IPS DF 6.9 (cell line): ENCODE data around the gene ERCC3.

ENCODE experiments used
- DNase-seq: peaks from one replicate; pipeline ENCODE4 v3.0.0-alpha.2; 2013; ENCODE audit warnings: low read depth, low spot score
- H3K27ac ChIP-seq: one replicate; pipeline ENCODE4 v1.5.1; 2013; ENCODE audit warnings: low read length, control low read depth
- H3K27me3 ChIP-seq: 2 replicates; pipeline ENCODE4 v1.6.1; 2013; ENCODE audit warnings: mild to moderate bottlenecking, low read length; ENCODE audit not compliant: control insufficient read depth, insufficient read depth
- H3K36me3 ChIP-seq: 2 replicates; pipeline ENCODE4 v1.6.1; 2013; ENCODE audit warnings: low read length; ENCODE audit not compliant: control insufficient read depth, insufficient read depth
- H3K4me1 ChIP-seq: 2 replicates; pipeline ENCODE4 v1.6.1; 2013; ENCODE audit warnings: low read length; ENCODE audit not compliant: control insufficient read depth, insufficient read depth
- H3K4me3 ChIP-seq: 2 replicates; pipeline ENCODE4 v1.5.1; 2013; ENCODE audit warnings: mild to moderate bottlenecking, low read length
- H3K9me3 ChIP-seq: 2 replicates; pipeline ENCODE4 v1.6.1; 2013; ENCODE audit warnings: low read length, inconsistent platforms; ENCODE audit not compliant: control insufficient read depth, insufficient read depth
- WGBS: extraction: QIAGEN DNeasy Blood & Tissue Kit; methylation state at CpG from one replicate; pipeline ENCODE4 v1.1.7; 2013; ENCODE audit warnings: mixed read lengths, missing lambda C conversion rate; ENCODE audit not compliant: insufficient read length, insufficient coverage; 5-methylcytosine and 5-hydroxymethylcytosine counted together

Gene ERCC3

DNA sequence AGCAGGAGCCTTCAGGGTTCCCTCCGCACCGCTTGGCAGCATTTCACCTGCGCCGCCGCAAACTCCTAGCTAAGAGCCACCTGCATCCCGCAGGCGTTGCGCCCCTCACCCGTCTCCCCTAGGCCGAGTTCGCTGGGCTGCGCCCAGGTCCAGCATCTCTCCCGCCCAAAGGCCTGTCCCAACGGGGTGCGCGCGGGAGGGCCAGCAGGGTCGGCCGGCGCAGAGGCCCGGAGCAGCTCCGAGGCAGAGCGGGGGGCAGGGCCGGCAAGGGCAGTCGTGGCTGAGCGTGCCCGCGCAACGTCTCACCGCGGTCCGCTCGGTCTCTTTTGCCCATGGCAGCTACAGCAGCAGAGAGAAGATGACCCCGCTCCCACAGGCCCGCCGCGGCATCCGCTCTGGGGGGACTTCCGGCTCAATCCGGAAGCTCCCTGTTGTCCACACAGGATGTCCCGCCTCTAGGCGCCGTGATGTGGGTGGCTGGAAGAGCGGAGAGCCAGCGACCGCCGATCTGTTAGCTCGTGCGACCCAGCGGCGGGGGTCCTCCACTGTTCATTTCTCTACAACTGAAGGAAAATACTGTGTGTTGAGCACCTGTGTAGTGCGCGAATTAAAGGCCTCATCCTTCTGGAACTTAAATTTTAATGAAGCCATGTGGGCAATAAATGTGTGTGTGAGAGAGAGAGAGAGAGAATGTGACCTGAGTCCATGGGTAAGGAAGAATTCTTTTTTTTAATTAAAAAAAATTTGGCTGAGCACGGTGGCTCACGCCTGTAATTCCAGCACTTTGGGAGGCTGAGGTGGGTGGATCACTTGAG is at the start of gene ERCC3:
Gene ERCC3 (minus strand): TSS at position 397 of the 815 bp plus-strand sequence. CDS start 63 bp downstream, at position 334.
- peak; percentile 74 for DNase-seq
- Histone ChIP-seq H3K27ac (no peak within 1 kb of the TSS), H3K36me3 (peaks cover 20% of the 10 kb centered on the region; the same call in 1 of the 2 replicates), H3K4me1 (no peaks in the 10 kb centered on the region; the same call in 1 of the 2 replicates), H3K27me3 (no peaks in the 10 kb centered on the region), H3K4me3 (peak within 1 kb of the TSS; percentile 81), H3K9me3 (no peaks in the 10 kb centered on the region)
- WGBS, result no CpG with 5 or more reads among the region's 55 CpGs

DNA sequence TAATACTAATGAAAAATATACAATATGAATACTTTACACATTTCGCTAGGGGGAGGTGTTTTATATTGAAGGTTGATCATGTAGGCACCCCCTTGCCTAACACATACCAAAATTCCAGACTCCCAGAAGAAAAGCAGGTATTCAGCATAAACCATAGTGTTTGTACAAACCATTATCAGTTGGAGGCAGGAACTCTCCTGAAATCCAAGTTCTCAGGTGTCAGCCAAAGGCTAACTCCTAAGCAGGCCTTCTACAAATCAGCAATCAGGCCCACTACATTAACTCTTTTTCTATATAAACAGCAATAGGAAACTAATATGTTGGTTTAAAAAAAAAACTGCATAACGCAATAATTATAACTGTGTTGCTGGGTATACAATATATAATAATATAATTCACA is 49.3 kb upstream of the ERCC3 start:
- no peak for DNase-seq
- Histone ChIP-seq H3K4me3 (no peak overlapping the region), H3K9me3 (no peaks in the 10 kb centered on the region), H3K4me1 (no peaks in the 10 kb centered on the region), H3K27ac (no peak overlapping the region), H3K36me3 (no peaks in the 10 kb centered on the region), H3K27me3 (no peaks in the 10 kb centered on the region)
- WGBS, result no CpG with 5 or more reads among the region's 2 CpGs

DNA sequence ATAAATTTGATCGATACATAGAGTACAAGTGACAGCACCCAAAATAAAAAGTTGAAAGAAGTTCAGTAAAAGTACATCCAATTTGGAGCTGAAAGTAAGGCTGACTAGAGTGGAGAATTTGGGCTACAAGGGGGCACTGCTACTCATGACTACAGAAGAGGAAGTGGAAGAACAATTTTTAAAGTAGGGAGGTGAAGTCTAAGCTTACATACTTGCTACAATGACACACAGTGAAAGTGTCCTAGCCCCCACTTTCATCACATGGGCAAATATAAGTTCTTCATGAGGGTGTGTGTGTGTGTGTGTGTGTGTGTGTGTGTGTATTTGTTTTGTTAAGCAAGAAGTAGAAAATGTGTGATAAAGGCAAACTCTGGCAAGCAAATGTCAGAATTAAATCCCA is 48.2 kb upstream of the ERCC3 start:
- no peak overlapping the region for H3K27ac ChIP-seq
- no CpG with 5 or more reads among the region's 1 CpG for WGBS
- DNase-seq, result no peak

DNA sequence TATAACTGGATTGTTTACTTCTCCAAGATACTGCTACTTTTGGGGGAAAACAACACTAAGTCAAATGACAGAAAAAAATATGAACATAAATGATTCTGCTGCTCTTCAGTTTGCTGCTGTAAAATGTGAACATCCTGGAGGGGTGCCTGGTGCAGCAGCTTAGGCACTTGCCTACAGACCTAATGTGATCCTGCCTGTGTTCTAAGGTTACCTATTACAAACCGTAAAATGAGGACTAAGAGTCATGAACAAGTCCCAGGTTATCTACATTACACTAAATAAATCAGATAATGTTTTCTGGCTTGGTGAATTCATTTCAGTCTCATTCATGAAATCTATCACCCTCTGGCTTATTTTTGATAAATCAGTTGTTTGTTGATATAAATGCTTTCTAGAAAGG is 38.4 kb upstream of the ERCC3 start:
- Histone ChIP-seq H3K9me3 (no peaks in the 10 kb centered on the region), H3K27ac (no peak overlapping the region), H3K36me3 (no peaks in the 10 kb centered on the region), H3K4me1 (no peaks in the 10 kb centered on the region), H3K27me3 (no peaks in the 10 kb centered on the region), H3K4me3 (no peak overlapping the region)
- no peak for DNase-seq
- no CpG with 5 or more reads among the region's 1 CpG for WGBS

More for the DNA sequence above, 48.2 kb upstream of the ERCC3 start:
- no peaks in the 10 kb centered on the region for H3K36me3 ChIP-seq
- H3K9me3 ChIP-seq, result no peaks in the 10 kb centered on the region
- no peaks in the 10 kb centered on the region for H3K27me3 ChIP-seq
- no peaks in the 10 kb centered on the region for H3K4me1 ChIP-seq
- H3K4me3 ChIP-seq, result no peak overlapping the region

DNA sequence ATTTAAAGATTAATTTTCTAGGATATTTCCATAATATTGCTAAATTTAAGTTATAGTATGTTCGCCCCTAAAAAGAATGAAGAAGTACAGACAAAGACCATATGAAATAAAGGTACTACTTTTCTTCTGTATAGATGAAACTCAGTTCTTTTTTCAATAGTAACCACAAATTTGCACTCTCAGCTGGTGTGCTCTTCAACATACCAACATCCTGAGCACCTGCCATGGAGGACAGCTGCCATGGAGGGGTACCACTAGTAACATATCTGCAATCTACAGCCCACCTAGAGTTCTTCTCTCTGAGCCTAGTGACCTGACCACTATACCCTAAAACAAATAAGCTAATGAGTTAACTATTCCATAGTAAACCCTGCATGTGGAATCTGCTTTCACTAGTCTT is 36.8 kb upstream of the ERCC3 start:
- H3K4me1 ChIP-seq, result no peaks in the 10 kb centered on the region
- H3K4me3 ChIP-seq, result no peak overlapping the region
- DNase-seq, result no peak
- H3K9me3 ChIP-seq, result no peaks in the 10 kb centered on the region
- no peaks in the 10 kb centered on the region for H3K27me3 ChIP-seq
- WGBS, result no CpG with 5 or more reads among the region's 1 CpG
- H3K36me3 ChIP-seq, result no peaks in the 10 kb centered on the region
- H3K27ac ChIP-seq, result no peak overlapping the region

DNA sequence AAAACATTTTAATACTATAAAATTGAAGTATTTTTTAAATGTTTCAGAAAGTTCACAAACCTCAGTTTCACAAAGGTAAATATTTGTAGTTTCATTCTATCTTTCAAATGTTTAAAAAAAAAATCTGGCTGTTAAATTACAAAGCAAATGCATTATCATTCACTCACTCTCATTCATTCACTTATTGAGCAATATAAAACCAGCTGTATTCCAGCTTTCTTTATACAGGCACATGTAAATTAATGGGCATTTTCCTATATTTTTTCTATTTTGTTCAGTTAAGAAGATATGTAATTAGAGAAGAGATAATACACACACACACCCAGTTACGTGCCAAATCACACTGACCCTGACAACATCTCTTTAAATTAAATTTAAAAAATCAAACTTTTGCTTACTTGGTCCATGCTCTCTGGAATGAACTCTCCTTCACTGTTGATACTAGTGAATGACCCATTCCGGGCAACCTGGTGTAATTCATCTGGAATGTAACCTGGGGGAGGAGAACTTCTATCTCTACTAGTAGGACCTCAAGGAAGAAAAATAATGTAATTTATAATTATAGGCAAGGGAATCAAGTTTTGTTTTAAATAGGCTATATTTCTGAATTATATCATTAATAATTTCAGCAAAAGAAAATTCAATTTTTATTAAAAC is 32.5 kb upstream of the ERCC3 start:
- DNase-seq, result no peak
- Histone ChIP-seq H3K4me3 (no peak overlapping the region), H3K9me3 (no peaks in the 10 kb centered on the region), H3K36me3 (no peaks in the 10 kb centered on the region), H3K4me1 (no peaks in the 10 kb centered on the region), H3K27ac (no peak overlapping the region), H3K27me3 (no peaks in the 10 kb centered on the region)
- no CpG with 5 or more reads among the region's 2 CpGs for WGBS

DNA sequence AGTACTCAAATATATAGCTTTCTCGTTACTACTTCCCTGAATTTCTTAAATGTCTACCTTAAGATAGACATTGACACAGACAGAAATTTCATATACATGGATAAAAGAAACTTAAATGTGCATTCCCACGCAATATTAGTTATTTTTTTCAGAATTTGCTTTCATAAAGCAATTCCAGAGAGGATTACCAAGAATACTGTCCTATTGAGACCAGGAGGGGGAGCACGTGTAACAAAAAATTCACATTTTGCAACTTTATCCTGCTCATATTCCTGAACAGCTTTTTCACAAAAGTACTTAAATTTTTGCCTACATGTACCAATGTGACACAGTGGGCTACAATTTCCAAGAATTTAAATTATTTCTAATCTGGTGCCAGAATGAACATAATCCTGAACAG is 30.7 kb upstream of the ERCC3 start:
- Histone ChIP-seq H3K4me3 (no peak overlapping the region), H3K9me3 (no peaks in the 10 kb centered on the region), H3K36me3 (no peaks in the 10 kb centered on the region), H3K4me1 (no peaks in the 10 kb centered on the region), H3K27ac (no peak overlapping the region), H3K27me3 (no peaks in the 10 kb centered on the region)
- no peak for DNase-seq
- no CpG with 5 or more reads among the region's 3 CpGs for WGBS

DNA sequence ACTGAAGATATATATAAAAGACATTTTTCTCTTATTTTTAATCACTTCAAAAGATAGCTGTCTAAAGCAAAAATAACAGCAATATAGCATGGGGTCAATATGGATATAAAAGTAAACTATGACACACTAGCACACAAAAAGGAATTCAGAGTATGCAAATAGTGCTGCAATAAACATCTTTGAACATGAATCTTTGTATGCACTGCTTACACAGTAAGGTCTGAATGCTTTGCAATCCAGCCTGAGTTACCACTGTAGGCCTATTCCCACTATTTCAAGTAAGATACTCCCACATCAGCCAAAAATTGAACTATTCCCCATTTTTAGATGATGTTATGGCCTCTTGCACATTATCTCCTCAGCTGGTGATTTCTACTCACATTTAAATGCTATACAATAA is 27.4 kb upstream of the ERCC3 start:
- Histone ChIP-seq H3K36me3 (no peaks in the 10 kb centered on the region), H3K4me1 (no peaks in the 10 kb centered on the region), H3K4me3 (no peak overlapping the region), H3K27ac (no peak overlapping the region), H3K9me3 (no peaks in the 10 kb centered on the region), H3K27me3 (no peaks in the 10 kb centered on the region)
- no peak for DNase-seq

DNA sequence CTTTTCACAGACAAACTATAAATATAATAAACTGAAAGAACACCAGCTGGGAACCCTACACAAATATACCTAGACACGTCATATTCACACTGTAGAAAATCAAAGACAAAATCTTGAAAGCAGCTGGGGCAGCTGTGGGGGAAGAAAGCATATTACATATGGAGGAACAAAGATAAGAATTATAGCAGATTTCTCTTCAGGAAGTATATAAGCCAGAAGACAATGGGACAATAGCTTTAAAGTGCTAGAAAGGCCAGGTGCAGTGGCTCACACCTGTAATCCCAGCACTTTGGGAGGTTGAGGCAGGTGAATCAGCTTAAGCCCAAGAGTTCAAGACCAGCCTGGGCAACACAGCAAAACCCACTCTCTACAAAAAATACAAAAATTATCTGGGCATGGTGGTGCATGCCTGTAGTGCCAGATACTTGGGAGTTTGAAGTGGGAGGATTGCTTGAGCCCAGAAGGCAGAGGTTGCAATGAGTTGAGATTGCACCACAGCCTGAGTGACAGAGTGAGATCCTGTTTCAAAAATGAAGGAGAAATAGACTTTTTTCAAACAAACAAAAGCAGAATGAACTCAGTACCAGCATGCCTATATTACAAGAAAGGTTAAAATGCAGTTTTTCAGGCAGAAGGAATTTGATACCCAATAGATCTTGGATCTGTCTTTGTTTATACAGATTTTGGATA is 26.8 kb upstream of the ERCC3 start:
- no peak for DNase-seq
- no peaks in the 10 kb centered on the region for H3K27me3 ChIP-seq
- no CpG with 5 or more reads among the region's 1 CpG for whole genome bisulfite sequencing
- no peak overlapping the region for H3K27ac ChIP-seq
- H3K9me3 ChIP-seq, result no peaks in the 10 kb centered on the region
- H3K4me1 ChIP-seq, result no peaks in the 10 kb centered on the region
- no peak overlapping the region for H3K4me3 ChIP-seq
- H3K36me3 ChIP-seq, result no peaks in the 10 kb centered on the region

DNA sequence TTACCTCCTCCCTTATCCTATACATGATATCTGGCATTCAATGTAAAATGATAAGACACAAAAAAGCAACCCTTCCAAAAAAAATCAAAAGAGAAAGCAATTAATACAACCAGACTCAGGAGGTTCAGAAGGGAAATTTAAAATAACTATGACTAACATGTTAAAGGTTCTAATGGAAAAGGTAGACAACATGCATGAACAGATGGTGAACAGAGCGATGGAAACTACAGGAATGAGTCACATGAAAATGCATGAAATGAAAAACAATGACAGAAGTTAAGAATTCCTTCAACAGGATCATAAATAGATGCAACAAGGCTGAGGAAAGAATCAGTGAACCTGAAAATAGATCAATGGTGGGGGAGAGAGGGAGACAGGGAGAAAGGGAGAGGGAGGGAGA is 26.1 kb upstream of the ERCC3 start:
- H3K4me1 ChIP-seq, result no peaks in the 10 kb centered on the region
- H3K27me3 ChIP-seq, result no peaks in the 10 kb centered on the region
- no CpG with 5 or more reads among the region's 1 CpG for WGBS
- H3K4me3 ChIP-seq, result no peak overlapping the region
- DNase-seq, result no peak
- no peaks in the 10 kb centered on the region for H3K9me3 ChIP-seq
- H3K27ac ChIP-seq, result no peak overlapping the region
- H3K36me3 ChIP-seq, result no peaks in the 10 kb centered on the region; the same call in 1 of the 2 replicates
